Activated naive CD8-positive, alpha-beta T cell treated with anti-CD3 and anti-CD28 coated beads for 36 hours (primary cell): ENCODE data around the gene PEX10. TPM values are rescaled to one million over a fixed set of nuclear protein-coding genes. Genes with fewer than 3 reads are reported as not detected.
"Not testable (repeated sequence)": the region's sequence is repeated elsewhere in the genome, so short reads cannot be mapped to it uniquely, and the experiment has no call there.

ENCODE experiments used
- DNase-seq: peaks from one replicate; pipeline ENCODE4 v3.0.0; 2021
- H3K27ac Mint-ChIP-seq: one replicate; pipeline ENCODE4 v1.8.0; 2022; ENCODE audit warnings: mild to moderate bottlenecking, moderate library complexity, mixed read lengths
- H3K27me3 Mint-ChIP-seq: one replicate; pipeline ENCODE4 v1.8.0; 2022; ENCODE audit warnings: mild to moderate bottlenecking, mixed read lengths
- H3K36me3 Mint-ChIP-seq: one replicate; pipeline ENCODE4 v1.8.0; 2021; ENCODE audit warnings: mild to moderate bottlenecking, mixed read lengths
- H3K4me1 Mint-ChIP-seq: one replicate; pipeline ENCODE4 v1.8.0; 2021; ENCODE audit warnings: mixed read lengths
- H3K4me3 Mint-ChIP-seq: one replicate; pipeline ENCODE4 v1.8.0; 2022; ENCODE audit warnings: mild to moderate bottlenecking, moderate library complexity, mixed read lengths
- H3K9me3 Mint-ChIP-seq: one replicate; pipeline ENCODE4 v1.8.0; 2022; ENCODE audit warnings: mixed read lengths
- total RNA-seq, 2 experiments: library from RNA; stranded (reverse); gene quantifications; one replicate each; pipeline ENCODE4 v1.2.3, GENCODE V29; 2021

PEX10 gene
- total RNA-seq = 10 to 100 TPM; 21.5 to 23.7 TPM

DNA sequence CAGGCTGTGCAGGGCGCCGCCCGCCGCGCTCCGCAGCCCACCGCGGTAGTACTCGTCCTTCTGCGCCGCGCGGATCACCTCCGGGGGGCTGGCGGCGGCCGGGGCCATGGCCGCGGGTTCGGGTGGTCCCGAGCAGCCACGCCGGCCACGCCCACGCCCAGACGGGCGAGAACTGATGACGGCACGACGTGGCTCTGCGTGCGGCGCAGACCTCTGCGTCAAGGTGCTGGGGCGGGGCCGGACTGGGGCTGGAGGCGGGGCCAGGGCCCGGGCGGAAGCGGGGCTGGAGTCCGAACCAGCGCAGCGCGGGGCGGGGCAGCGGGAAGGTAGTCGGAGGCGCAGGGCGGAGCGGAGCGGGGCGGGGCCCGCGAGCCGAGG, at the start of gene PEX10:
TSS of gene PEX10 (minus strand) at position 170 of the 378 bp plus-strand sequence. CDS start at position 108, 62 bp downstream.
- Mint-ChIP-seq H3K27ac (peak within 1 kb of the TSS; percentile 89), H3K36me3 (peaks cover 11% of the 10 kb centered on the region), H3K4me3 (peak within 1 kb of the TSS; percentile 89), H3K4me1 (peaks cover 33% of the 10 kb centered on the region), H3K27me3 (no peaks in the 10 kb centered on the region), H3K9me3 (no peaks in the 10 kb centered on the region)
- DNase-seq = peak; percentile 100

- Mint-ChIP-seq H3K36me3 (no peaks in the 10 kb centered on the region), H3K9me3 (no peaks in the 10 kb centered on the region), H3K4me3 (no peak overlapping the region), H3K4me1 (no peaks in the 10 kb centered on the region), H3K27me3 (peaks cover 9% of the 10 kb centered on the region), H3K27ac (no peak overlapping the region)
- no peak for DNase-seq
Observed at GRCh38 chr1:2460996-2461751, 48.8 kb upstream of the PEX10 start.

DNA sequence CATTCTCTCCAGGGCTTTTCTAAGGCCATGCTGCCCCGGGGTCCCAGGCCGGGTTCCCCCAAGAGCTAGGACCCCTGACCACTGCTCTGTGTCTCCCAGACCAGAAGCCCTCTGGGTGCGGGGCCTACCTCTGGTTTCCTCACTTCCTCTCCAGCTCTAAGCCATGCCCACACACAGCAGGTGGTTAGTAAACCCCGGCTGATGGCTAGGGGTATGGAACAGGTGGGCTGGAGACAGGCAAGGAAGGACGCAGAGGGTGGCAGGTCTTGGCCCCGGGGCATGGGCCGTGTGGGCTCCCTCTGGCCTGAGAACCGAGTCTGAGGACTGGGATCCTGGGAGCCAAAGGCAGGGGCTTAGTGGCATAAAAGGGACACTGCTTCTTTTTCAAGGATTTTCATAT, 47.8 kb upstream of the PEX10 start:
- no peaks in the 10 kb centered on the region for H3K36me3 Mint-ChIP-seq
- H3K4me3 Mint-ChIP-seq = no peak overlapping the region

GRCh38 chr1:2459757-2460156, 47.4 kb upstream of the PEX10 start:
- Mint-ChIP-seq H3K27ac (no peak overlapping the region), H3K4me1 (no peaks in the 10 kb centered on the region), H3K36me3 (no peaks in the 10 kb centered on the region), H3K27me3 (peaks cover 9% of the 10 kb centered on the region), H3K9me3 (no peaks in the 10 kb centered on the region), H3K4me3 (no peak overlapping the region)
- DNase-seq = no peak

More for the DNA sequence above, 47.8 kb upstream of the PEX10 start:
- no peak for DNase-seq
- Mint-ChIP-seq H3K27me3 (peaks cover 9% of the 10 kb centered on the region), H3K27ac (no peak overlapping the region), H3K9me3 (no peaks in the 10 kb centered on the region), H3K4me1 (no peaks in the 10 kb centered on the region)

GRCh38 chr1:2459102-2459753, 46.9 kb upstream of the PEX10 start:
- not testable (repeated sequence) for DNase-seq, H3K27me3 Mint-ChIP-seq, H3K27ac Mint-ChIP-seq, H3K9me3 Mint-ChIP-seq, H3K36me3 Mint-ChIP-seq, H3K4me1 Mint-ChIP-seq, H3K4me3 Mint-ChIP-seq

DNA sequence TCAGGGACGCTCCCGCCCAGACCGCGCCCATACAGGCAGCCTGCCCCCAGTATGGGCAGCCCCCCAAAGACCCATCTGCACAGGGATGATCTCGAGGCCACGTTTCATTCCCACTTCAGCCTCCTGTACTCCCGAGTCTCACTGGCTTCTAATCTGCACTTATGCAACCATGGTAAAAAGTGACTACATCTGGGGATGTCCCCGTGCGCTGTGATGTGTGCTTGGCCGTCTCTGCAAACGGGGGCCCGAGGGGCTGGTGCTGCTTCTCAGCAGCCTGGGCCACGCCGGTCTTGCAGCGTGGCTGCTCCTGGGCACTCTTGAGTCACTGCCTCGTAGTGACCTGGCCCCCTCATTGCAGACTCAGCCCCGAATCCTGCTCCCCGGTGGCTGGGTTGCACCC, 46.3 kb upstream of the PEX10 start:
- Mint-ChIP-seq H3K27me3 (peaks cover 3% of the 10 kb centered on the region), H3K4me3 (no peak overlapping the region), H3K27ac (no peak overlapping the region), H3K36me3 (no peaks in the 10 kb centered on the region), H3K9me3 (no peaks in the 10 kb centered on the region), H3K4me1 (no peaks in the 10 kb centered on the region)
- DNase-seq = no peak

DNA sequence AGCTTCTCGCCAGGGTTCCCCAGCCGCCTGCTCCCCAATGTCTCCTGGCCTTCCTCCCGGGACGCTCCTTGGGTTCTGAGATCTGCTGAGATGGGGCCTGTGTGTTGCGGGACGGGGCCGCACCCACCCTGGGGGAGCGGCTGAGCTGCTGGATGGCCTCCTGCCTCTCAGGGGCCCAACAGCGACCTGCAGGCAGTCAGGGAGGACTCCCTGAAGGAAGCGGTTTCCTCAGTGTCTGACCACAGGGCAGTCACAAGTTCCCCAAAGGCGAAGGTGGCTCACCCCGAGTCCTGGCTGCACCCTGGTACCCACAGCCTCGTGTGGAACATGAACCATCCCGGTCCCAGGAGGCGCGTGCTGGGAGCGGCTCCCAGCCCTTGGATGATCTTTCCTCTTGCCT, 45.1 kb upstream of the PEX10 start:
- no peaks in the 10 kb centered on the region for H3K9me3 Mint-ChIP-seq
- H3K27me3 Mint-ChIP-seq = no peaks in the 10 kb centered on the region
- H3K4me3 Mint-ChIP-seq = no peak overlapping the region
- H3K36me3 Mint-ChIP-seq = no peaks in the 10 kb centered on the region
- DNase-seq = no peak
- no peak overlapping the region for H3K27ac Mint-ChIP-seq
- H3K4me1 Mint-ChIP-seq = no peaks in the 10 kb centered on the region

DNA sequence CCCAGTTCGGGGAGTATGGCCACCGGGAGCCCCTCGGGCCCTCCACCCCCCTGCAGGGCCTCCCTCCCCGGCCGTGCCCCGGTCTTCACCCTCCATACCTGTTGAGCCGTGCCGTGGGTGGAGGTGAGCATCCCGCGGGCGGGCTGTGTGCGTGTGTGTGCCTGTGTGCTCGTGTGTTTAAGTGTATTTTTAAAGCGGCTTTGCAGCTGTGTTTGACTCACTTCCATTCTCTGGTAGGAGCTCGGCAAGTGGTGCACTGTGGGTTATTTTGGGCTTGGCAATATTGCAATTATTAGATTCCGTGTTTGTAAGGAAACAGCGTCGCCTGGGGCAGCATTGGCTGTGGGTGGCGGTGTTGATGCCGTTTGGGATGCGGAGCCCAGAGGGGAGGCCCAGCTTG, 43.4 kb upstream of the PEX10 start:
- H3K36me3 Mint-ChIP-seq = no peaks in the 10 kb centered on the region
- no peaks in the 10 kb centered on the region for H3K9me3 Mint-ChIP-seq
- no peak for DNase-seq
- no peak overlapping the region for H3K27ac Mint-ChIP-seq
- H3K27me3 Mint-ChIP-seq = no peaks in the 10 kb centered on the region
- H3K4me3 Mint-ChIP-seq = no peak overlapping the region
- no peaks in the 10 kb centered on the region for H3K4me1 Mint-ChIP-seq

DNA sequence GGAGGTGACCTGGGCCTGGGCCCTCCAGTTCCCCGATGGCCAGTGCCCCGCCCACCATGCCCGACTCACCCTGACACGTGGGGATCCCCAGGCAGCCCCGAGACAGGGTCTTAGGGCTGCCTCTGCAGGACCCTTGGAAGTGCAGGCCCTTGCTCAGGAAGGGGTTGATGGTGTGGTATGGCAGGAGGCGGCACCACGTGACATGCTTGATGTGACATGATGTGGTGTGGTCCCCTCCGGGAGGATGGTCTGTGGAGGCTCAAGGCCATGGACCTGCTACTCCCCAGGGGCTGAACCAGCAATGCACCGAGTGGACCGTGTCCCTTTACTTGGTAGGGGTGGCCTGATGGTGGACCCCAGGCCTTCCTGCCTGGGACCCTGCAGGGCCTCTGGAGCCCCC, 41.9 kb upstream of the PEX10 start:
- Mint-ChIP-seq H3K27me3 (no peaks in the 10 kb centered on the region), H3K27ac (no peak overlapping the region), H3K4me3 (no peak overlapping the region), H3K4me1 (no peaks in the 10 kb centered on the region), H3K9me3 (no peaks in the 10 kb centered on the region), H3K36me3 (no peaks in the 10 kb centered on the region)
- DNase-seq = no peak

- no peaks in the 10 kb centered on the region for H3K36me3 Mint-ChIP-seq
- H3K27ac Mint-ChIP-seq = no peak overlapping the region
- H3K27me3 Mint-ChIP-seq = no peaks in the 10 kb centered on the region
- no peaks in the 10 kb centered on the region for H3K9me3 Mint-ChIP-seq
- H3K4me3 Mint-ChIP-seq = no peak overlapping the region
- no peak for DNase-seq
- H3K4me1 Mint-ChIP-seq = no peaks in the 10 kb centered on the region
Observed at GRCh38 chr1:2452932-2453315, 40.6 kb upstream of the PEX10 start.

GRCh38 chr1:2452201-2452931, 40.0 kb upstream of the PEX10 start:
- Mint-ChIP-seq H3K9me3 (no peaks in the 10 kb centered on the region), H3K4me3 (no peak overlapping the region), H3K36me3 (no peaks in the 10 kb centered on the region), H3K4me1 (no peaks in the 10 kb centered on the region), H3K27ac (no peak overlapping the region), H3K27me3 (no peaks in the 10 kb centered on the region)
- no peak for DNase-seq

DNA sequence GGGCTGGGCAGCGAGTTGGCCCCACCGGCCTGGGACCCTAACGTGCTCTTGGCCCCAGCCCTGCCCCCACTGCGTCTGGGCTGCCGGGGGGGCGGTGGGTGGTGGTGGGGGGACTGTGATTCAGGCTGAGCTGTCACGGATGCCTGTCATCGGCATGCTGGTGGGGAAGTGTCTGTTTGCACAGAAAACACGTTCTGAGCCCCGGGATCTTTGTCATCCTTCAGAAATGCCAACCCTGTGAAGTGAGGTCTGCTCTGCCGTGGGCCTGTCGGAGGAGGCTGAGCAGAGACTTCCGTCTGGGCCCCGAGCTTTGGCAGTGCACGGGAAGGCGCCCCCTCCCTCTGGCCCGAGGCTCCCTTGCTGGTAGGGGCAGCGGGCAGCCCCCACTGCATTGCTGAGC, 39.4 kb upstream of the PEX10 start:
- H3K27me3 Mint-ChIP-seq = no peaks in the 10 kb centered on the region
- DNase-seq = no peak
- no peak overlapping the region for H3K27ac Mint-ChIP-seq
- H3K9me3 Mint-ChIP-seq = no peaks in the 10 kb centered on the region
- H3K4me3 Mint-ChIP-seq = no peak overlapping the region
- H3K36me3 Mint-ChIP-seq = no peaks in the 10 kb centered on the region
- no peaks in the 10 kb centered on the region for H3K4me1 Mint-ChIP-seq

DNA sequence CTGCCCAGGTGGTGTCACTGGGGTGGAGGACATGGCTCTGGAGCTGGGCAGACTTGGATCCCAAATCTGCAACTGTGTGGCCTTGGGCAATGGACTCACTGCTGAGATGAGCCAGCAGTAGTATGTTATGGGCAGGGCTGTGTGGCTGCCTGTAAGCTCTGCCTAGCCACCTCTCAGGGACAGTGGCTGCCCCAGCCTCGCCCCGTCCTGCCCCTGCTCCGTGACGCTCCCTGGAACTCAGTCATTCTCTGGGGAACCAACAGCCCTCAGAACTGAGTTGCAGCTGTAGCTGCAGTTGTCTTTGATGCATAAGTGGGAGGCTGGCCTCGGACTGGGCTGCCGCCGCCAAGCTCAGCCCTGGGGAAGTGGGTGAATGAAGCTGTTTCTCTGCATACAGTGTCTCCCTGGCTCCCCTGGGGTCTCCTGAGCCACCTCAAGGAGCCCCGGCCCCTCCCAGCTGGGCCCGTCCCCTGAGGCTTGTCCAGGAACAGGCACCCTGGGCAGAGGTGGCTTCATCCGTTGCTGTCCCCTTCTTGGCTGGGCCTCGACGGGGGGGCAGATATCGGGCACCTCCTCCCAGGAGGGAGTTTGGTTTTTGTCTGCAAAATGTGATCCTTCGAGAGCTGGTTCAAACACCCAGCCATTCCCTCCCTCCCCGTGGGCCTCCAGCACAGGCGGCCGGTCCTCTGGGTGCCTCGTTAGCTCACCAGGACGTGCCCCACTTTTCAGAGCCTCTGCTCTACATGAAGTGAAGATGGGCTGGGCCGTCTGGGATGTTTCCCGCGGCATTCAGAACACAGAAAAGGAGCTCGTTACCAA, 37.5 kb upstream of the PEX10 start:
- Mint-ChIP-seq H3K27me3 (peaks cover 6% of the 10 kb centered on the region), H3K36me3 (no peaks in the 10 kb centered on the region), H3K4me3 (no peak overlapping the region), H3K4me1 (peaks cover 1% of the 10 kb centered on the region), H3K27ac (no peak overlapping the region), H3K9me3 (no peaks in the 10 kb centered on the region)
- no peak for DNase-seq

- H3K36me3 Mint-ChIP-seq = no peaks in the 10 kb centered on the region
- peaks cover 1% of the 10 kb centered on the region for H3K4me1 Mint-ChIP-seq
- DNase-seq = no peak
- no peak overlapping the region for H3K27ac Mint-ChIP-seq
- H3K4me3 Mint-ChIP-seq = no peak overlapping the region
- no peaks in the 10 kb centered on the region for H3K9me3 Mint-ChIP-seq
- peaks cover 9% of the 10 kb centered on the region for H3K27me3 Mint-ChIP-seq
Observed at GRCh38 chr1:2448098-2448445, 35.7 kb upstream of the PEX10 start.
